Measurements from ENCODE around the gene OCSTAMP.

- TF ChIP-seq, protein P1, sequence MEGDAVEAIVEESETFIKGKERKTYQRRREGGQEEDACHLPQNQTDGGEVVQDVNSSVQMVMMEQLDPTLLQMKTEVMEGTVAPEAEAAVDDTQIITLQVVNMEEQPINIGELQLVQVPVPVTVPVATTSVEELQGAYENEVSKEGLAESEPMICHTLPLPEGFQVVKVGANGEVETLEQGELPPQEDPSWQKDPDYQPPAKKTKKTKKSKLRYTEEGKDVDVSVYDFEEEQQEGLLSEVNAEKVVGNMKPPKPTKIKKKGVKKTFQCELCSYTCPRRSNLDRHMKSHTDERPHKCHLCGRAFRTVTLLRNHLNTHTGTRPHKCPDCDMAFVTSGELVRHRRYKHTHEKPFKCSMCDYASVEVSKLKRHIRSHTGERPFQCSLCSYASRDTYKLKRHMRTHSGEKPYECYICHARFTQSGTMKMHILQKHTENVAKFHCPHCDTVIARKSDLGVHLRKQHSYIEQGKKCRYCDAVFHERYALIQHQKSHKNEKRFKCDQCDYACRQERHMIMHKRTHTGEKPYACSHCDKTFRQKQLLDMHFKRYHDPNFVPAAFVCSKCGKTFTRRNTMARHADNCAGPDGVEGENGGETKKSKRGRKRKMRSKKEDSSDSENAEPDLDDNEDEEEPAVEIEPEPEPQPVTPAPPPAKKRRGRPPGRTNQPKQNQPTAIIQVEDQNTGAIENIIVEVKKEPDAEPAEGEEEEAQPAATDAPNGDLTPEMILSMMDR (IDR thresholded peaks at IDR 0.05) = no peak
- no peak for TF ChIP-seq POLR2A (IDR thresholded peaks at IDR 0.05)
Observed at GRCh38 chr20:46501961-46502360, 48.5 kb downstream of the OCSTAMP start.
